SK-N-MC (cell line): ENCODE results near the gene ETNPPL.
"Not testable (repeated sequence)": the region's sequence is repeated elsewhere in the genome, so short reads cannot be mapped to it uniquely, and the experiment has no call there.

ENCODE experiments used
- EZH2 ChIP-seq: fragments of 200-600 bp; sonication (generic); IDR thresholded peaks from one replicate; pipeline ENCODE4 v1.6.1; 2017; ENCODE audit warnings: antibody characterized with exemption
- FOXP2 ChIP-seq: optimal IDR thresholded peaks from 2 replicates; pipeline ENCODE3; 2011; ENCODE audit warnings: mild to moderate bottlenecking, moderate library complexity; ENCODE audit not compliant: insufficient read depth; ENCODE audit errors: extremely low read length, control extremely low read depth
- POLR2AphosphoS5 ChIP-seq: IDR thresholded peaks from 2 replicates; pipeline ENCODE4 v1.6.1; 2012; ENCODE audit warnings: mild to moderate bottlenecking, low read depth, low read length, borderline replicate concordance

DNA sequence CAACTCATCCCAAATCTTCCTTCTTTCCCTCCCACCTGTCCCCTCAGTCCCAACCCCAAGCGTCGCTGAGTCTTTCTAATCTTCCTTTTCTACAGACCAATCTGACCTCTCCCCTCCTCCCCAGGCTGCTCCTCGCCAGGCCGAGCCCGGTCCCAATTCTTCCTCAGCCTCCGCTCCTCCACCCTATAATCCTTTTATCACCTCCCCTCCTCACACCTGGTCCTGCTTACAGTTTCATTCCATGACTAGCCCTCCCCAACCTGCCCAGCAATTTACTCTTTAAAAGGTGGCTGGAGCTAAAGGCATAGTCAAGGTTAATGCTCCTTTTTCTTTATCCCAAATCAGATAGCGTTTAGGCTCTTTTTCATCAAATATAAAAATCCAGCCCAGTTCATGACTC, 52.3 kb downstream of the ETNPPL start:
- TF ChIP-seq EZH2, POLR2AphosphoS5, FOXP2: not testable (repeated sequence)
